WTC11 (cell line): ENCODE measurements around the gene C1orf198. TPM values are rescaled to one million over a fixed set of nuclear protein-coding genes. Genes with fewer than 3 reads are reported as not detected.

Experiments
- ATAC-seq: fragments of 200-7000 bp; cut with Tn5 transposase; 2 replicates; pipeline ENCODE4 v1.10.0; 2021; ENCODE audit warnings: mild to moderate bottlenecking, moderate library complexity
- CTCF ChIA-PET: fragments of 300-600 bp; sonication (Branson Sonifier 250); formaldehyde crosslinking; loops from one replicate; lab custom pipeline; 2021; ENCODE audit warnings: antibody characterized with exemption; lab: Charles Lee
- POLR2A ChIA-PET: fragments of 350-600 bp; sonication (Branson Sonifier 250); formaldehyde crosslinking; loops from one replicate; lab custom pipeline; 2021; ENCODE audit warnings: antibody characterized with exemption; lab: Charles Lee
- DNase-seq: peaks from one replicate; pipeline ENCODE4 v3.0.0; 2021; ENCODE audit warnings: low spot score
- H3K27ac Mint-ChIP-seq: 2 replicates; pipeline ENCODE4 v1.8.0; 2021; ENCODE audit warnings: mixed read lengths
- H3K27me3 Mint-ChIP-seq: 2 replicates; pipeline ENCODE4 v1.8.0; 2021; ENCODE audit warnings: low read depth, mild to moderate bottlenecking, moderate library complexity, mixed read lengths
- H3K36me3 Mint-ChIP-seq: 2 replicates; pipeline ENCODE4 v1.8.0; 2021; ENCODE audit warnings: mixed read lengths
- H3K4me1 Mint-ChIP-seq: 2 replicates; pipeline ENCODE4 v1.8.0; 2022; ENCODE audit warnings: mixed read lengths
- H3K4me3 Mint-ChIP-seq: 2 replicates; pipeline ENCODE4 v1.8.0; 2021; ENCODE audit warnings: mild to moderate bottlenecking, moderate library complexity, mixed read lengths
- H3K9me3 Mint-ChIP-seq: 2 replicates; pipeline ENCODE4 v1.8.0; 2021; ENCODE audit warnings: mixed read lengths
- CREB1 ChIP-seq: sonication (generic); formaldehyde crosslinking; IDR thresholded peaks from 2 replicates; pipeline ENCODE4 v1.8.0; 2023; ENCODE audit warnings: mild to moderate bottlenecking, missing genetic modification reagents
- E2F4 ChIP-seq: sonication (generic); formaldehyde crosslinking; IDR thresholded peaks from 2 replicates; pipeline ENCODE4 v1.8.1; 2022; ENCODE audit warnings: low read depth, mild to moderate bottlenecking, moderate library complexity, missing genetic modification reagents, borderline replicate concordance
- E2F5 ChIP-seq: sonication (generic); formaldehyde crosslinking; IDR thresholded peaks from 2 replicates; pipeline ENCODE4 v1.8.1; 2022; ENCODE audit warnings: mild to moderate bottlenecking, moderate library complexity, missing genetic modification reagents
- ELF4 ChIP-seq: sonication (generic); formaldehyde crosslinking; IDR thresholded peaks from 2 replicates; pipeline ENCODE4 v1.8.1; 2022; ENCODE audit warnings: low read depth, mild to moderate bottlenecking, moderate library complexity, missing genetic modification reagents
- EMX1 ChIP-seq: fragments of 250-450 bp; sonication (Bioruptor Pico); IDR thresholded peaks from 2 replicates; pipeline ENCODE4 v1.8.0; 2021; ENCODE audit warnings: mild to moderate bottlenecking
- FOXJ3 ChIP-seq: sonication (generic); formaldehyde crosslinking; IDR thresholded peaks from 2 replicates; pipeline ENCODE4 v1.9.0; 2021; ENCODE audit warnings: missing genetic modification reagents, mild to moderate bottlenecking, borderline replicate concordance
- HMGA2 ChIP-seq: fragments of 250-450 bp; sonication (Bioruptor Pico); IDR thresholded peaks from 2 replicates; pipeline ENCODE4 v1.4.0; 2021; ENCODE audit warnings: mild to moderate bottlenecking, moderate library complexity
- HMGXB4 ChIP-seq: sonication (generic); formaldehyde crosslinking; IDR thresholded peaks from 2 replicates; pipeline ENCODE4 v1.8.1; 2023; ENCODE audit warnings: mild to moderate bottlenecking, moderate library complexity, missing genetic modification reagents
- IRF2 ChIP-seq: sonication (generic); formaldehyde crosslinking; IDR thresholded peaks from 2 replicates; pipeline ENCODE4 v1.8.0; 2022; ENCODE audit warnings: low read depth, missing genetic modification reagents, borderline replicate concordance
- JUN ChIP-seq: sonication (generic); formaldehyde crosslinking; IDR thresholded peaks from 2 replicates; pipeline ENCODE4 v1.8.0; 2023; ENCODE audit warnings: mild to moderate bottlenecking, missing genetic modification reagents
- MXD4 ChIP-seq: fragments of 250-450 bp; sonication (Bioruptor Pico); IDR thresholded peaks from 2 replicates; pipeline ENCODE4 v1.8.0; 2021; ENCODE audit warnings: mild to moderate bottlenecking, moderate library complexity, borderline replicate concordance
- NFATC4 ChIP-seq: fragments of 250-450 bp; sonication (Bioruptor Pico); IDR thresholded peaks from 2 replicates; pipeline ENCODE4 v1.9.0; 2021; ENCODE audit warnings: mild to moderate bottlenecking
- OVOL2 ChIP-seq: fragments of 250-450 bp; sonication (Bioruptor Pico); IDR thresholded peaks from 2 replicates; pipeline ENCODE4 v1.9.0; 2021; ENCODE audit warnings: mild to moderate bottlenecking, borderline replicate concordance
- PRRX2 ChIP-seq: fragments of 250-450 bp; sonication (Bioruptor Pico); IDR thresholded peaks from 2 replicates; pipeline ENCODE4 v1.8.0; 2021; ENCODE audit warnings: mild to moderate bottlenecking
- SMAD3 ChIP-seq: sonication (generic); formaldehyde crosslinking; IDR thresholded peaks from 2 replicates; pipeline ENCODE4 v1.8.0; 2022; ENCODE audit warnings: missing genetic modification reagents, mild to moderate bottlenecking, borderline replicate concordance
- SOX15 ChIP-seq: fragments of 250-450 bp; sonication (Bioruptor Pico); IDR thresholded peaks from 2 replicates; pipeline ENCODE4 v1.9.0; 2021; ENCODE audit warnings: mild to moderate bottlenecking
- SP1 ChIP-seq: sonication (generic); formaldehyde crosslinking; conservative IDR thresholded peaks from 2 replicates; pipeline ENCODE4 v1.8.1; 2022; ENCODE audit warnings: missing genetic modification reagents
- TEAD1 ChIP-seq: sonication (generic); formaldehyde crosslinking; IDR thresholded peaks from 2 replicates; pipeline ENCODE4 v1.8.0; 2022; ENCODE audit warnings: mild to moderate bottlenecking, missing genetic modification reagents
- ZNF121 ChIP-seq: sonication (generic); formaldehyde crosslinking; IDR thresholded peaks from 2 replicates; pipeline ENCODE4 v1.8.0; 2023; ENCODE audit warnings: missing genetic modification reagents
- ZNF263 ChIP-seq: sonication (generic); formaldehyde crosslinking; IDR thresholded peaks from 2 replicates; pipeline ENCODE4 v1.8.1; 2022; ENCODE audit warnings: low read depth, mild to moderate bottlenecking, moderate library complexity, missing genetic modification reagents
- ZNF425 ChIP-seq: fragments of 250-450 bp; sonication (Bioruptor Pico); conservative IDR thresholded peaks from 2 replicates; pipeline ENCODE4 v1.9.0; 2021; ENCODE audit warnings: mild to moderate bottlenecking
- ZNF512 ChIP-seq: sonication (generic); formaldehyde crosslinking; IDR thresholded peaks from 2 replicates; pipeline ENCODE4 v1.8.1; 2022; ENCODE audit warnings: missing genetic modification reagents, borderline replicate concordance
- total RNA-seq: library from RNA; stranded (reverse); gene quantifications from 3 replicates; pipeline ENCODE4 v1.2.3, GENCODE V29; 2021
- TF ChIP-seq, protein P1 (sequence below): sonication (generic); formaldehyde crosslinking; IDR thresholded peaks from 2 replicates; pipeline ENCODE4 v1.8.0; 2023; ENCODE audit warnings: mild to moderate bottlenecking, missing genetic modification reagents
- TF ChIP-seq, protein P2 (sequence below): fragments of 250-450 bp; sonication (Bioruptor Pico); IDR thresholded peaks from 2 replicates; pipeline ENCODE4 v1.9.0; 2021; ENCODE audit warnings: moderate library complexity, mild to moderate bottlenecking, inconsistent platforms, borderline replicate concordance
- TF ChIP-seq, protein P3 (sequence below): sonication (generic); formaldehyde crosslinking; conservative IDR thresholded peaks from 2 replicates; pipeline ENCODE4 v1.8.1; 2022; ENCODE audit warnings: mild to moderate bottlenecking, missing genetic modification reagents

Gene C1orf198
- total RNA-seq, 1 experiment from 2014 or later = 26.9 TPM

DNA sequence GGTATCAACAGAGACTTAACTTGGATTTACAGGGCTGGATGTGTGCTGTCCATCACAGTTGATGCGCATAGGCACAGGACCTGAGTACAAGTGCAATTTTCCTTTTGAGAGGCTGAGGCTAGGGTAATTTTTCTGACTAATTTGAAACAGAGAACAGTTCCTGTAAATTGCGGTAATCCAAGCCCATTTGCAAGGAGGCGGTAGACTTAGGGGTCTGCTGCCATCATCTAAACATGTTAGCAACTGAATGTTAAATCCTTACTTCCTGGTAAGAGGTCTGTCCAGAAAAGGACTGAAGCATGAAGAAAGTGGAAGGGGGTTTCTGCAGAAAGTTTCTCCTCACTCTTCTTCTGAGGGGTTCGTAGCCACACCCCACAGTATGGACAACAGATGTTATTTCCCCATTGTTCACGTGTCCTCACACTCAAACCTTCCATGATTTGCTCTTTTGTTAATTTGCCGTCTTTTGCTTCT, 23.7 kb upstream of the C1orf198 start:
- no peak for DNase-seq
- Mint-ChIP-seq H3K9me3 (no peaks in the 10 kb centered on the region), H3K36me3 (no peaks in the 10 kb centered on the region), H3K27ac (no peak overlapping the region), H3K4me1 (peaks cover 15% of the 10 kb centered on the region), H3K27me3 (0 out of 2 replicates have a peak, but pooled peaks cover 2% of the 10 kb centered on the region), H3K4me3 (no peak overlapping the region)
- ATAC-seq = no peak
- ChIA-PET CTCF (no interaction called here), POLR2A (no interaction called here)
- TF ChIP-seq NFATC4 (CRISPR knock-in tag) = no peak
- TF ChIP-seq PRRX2 = no peak
- no peak for TF ChIP-seq HMGXB4 (CRISPR knock-in tag)
- TF ChIP-seq MXD4 = no peak
- no peak for TF ChIP-seq OVOL2 (CRISPR knock-in tag)
- no peak for TF ChIP-seq ZNF121
- TF ChIP-seq, protein P1, sequence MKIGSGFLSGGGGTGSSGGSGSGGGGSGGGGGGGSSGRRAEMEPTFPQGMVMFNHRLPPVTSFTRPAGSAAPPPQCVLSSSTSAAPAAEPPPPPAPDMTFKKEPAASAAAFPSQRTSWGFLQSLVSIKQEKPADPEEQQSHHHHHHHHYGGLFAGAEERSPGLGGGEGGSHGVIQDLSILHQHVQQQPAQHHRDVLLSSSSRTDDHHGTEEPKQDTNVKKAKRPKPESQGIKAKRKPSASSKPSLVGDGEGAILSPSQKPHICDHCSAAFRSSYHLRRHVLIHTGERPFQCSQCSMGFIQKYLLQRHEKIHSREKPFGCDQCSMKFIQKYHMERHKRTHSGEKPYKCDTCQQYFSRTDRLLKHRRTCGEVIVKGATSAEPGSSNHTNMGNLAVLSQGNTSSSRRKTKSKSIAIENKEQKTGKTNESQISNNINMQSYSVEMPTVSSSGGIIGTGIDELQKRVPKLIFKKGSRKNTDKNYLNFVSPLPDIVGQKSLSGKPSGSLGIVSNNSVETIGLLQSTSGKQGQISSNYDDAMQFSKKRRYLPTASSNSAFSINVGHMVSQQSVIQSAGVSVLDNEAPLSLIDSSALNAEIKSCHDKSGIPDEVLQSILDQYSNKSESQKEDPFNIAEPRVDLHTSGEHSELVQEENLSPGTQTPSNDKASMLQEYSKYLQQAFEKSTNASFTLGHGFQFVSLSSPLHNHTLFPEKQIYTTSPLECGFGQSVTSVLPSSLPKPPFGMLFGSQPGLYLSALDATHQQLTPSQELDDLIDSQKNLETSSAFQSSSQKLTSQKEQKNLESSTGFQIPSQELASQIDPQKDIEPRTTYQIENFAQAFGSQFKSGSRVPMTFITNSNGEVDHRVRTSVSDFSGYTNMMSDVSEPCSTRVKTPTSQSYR (CRISPR knock-in tag) = no peak
- TF ChIP-seq ZNF263 = no peak
- TF ChIP-seq SP1 (CRISPR knock-in tag) = no peak
- no peak for TF ChIP-seq SMAD3 (CRISPR knock-in tag)

DNA sequence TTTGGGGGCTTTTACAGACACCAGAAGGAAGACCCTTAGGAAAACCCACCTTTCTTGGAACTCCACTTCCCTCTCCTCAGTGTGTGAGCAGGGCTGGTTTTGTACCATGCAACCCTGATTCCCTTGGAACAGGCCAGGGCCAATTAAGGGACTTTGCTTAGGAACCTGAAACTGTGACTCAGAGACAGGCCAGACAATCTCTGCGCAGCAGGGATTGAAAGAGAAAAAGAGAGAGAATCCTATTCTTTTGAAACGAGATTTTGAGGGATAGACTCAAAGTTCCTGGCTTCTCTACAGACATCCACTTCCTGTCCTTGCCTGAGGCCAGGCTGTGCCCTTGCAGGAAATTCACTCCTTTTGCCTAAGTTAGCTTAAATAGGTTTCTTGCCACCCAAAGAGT, 23.1 kb upstream of the C1orf198 start:
- no peak overlapping the region for H3K4me3 Mint-ChIP-seq
- peaks cover 15% of the 10 kb centered on the region for H3K4me1 Mint-ChIP-seq
- 0 out of 2 replicates have a peak, but pooled peaks cover 2% of the 10 kb centered on the region for H3K27me3 Mint-ChIP-seq
- DNase-seq (no peak), ATAC-seq (peak; percentile 48)
- no peak overlapping the region for H3K27ac Mint-ChIP-seq
- ChIA-PET POLR2A (no interaction called here), CTCF (no interaction called here)
- no peaks in the 10 kb centered on the region for H3K36me3 Mint-ChIP-seq
- no peaks in the 10 kb centered on the region for H3K9me3 Mint-ChIP-seq
- TF ChIP-seq IRF2 (no peak), ZNF512 (CRISPR knock-in tag) (no peak), ZNF425 (no peak), E2F4 (no peak), ELF4 (CRISPR knock-in tag) (no peak), E2F5 (CRISPR knock-in tag) (no peak), CREB1 (no peak), SOX15 (no peak), TEAD1 (CRISPR knock-in tag) (no peak), HMGA2 (CRISPR knock-in tag) (no peak), FOXJ3 (CRISPR knock-in tag) (no peak), JUN (CRISPR knock-in tag) (no peak), EMX1 (CRISPR knock-in tag) (no peak)
- TF ChIP-seq, protein P2, sequence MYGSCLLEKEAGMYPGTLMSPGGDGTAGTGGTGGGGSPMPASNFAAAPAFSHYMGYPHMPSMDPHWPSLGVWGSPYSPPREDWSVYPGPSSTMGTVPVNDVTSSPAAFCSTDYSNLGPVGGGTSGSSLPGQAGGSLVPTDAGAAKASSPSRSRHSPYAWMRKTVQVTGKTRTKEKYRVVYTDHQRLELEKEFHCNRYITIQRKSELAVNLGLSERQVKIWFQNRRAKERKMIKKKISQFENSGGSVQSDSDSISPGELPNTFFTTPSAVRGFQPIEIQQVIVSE (CRISPR knock-in tag) = no peak
- TF ChIP-seq, protein P3, sequence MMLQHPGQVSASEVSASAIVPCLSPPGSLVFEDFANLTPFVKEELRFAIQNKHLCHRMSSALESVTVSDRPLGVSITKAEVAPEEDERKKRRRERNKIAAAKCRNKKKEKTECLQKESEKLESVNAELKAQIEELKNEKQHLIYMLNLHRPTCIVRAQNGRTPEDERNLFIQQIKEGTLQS (CRISPR knock-in tag) = no peak
